HepG2 (cell line): ENCODE data around the gene CCER1. TPM values are rescaled to one million over a fixed set of nuclear protein-coding genes. Genes with fewer than 3 reads are reported as not detected.

ENCODE experiments used
- ATAC-seq: fragments of 200-7000 bp; cut with Tn5 transposase; 3 replicates; pipeline ENCODE4 v1.9.1; 2020; ENCODE audit warnings: mild to moderate bottlenecking, moderate library complexity
- BruUV-seq: library from RNA; stranded (reverse); fragments of 400-500 nt; replicated peaks from 2 replicates; lab custom pipeline; 2021; lab: Mats Ljungman, UMichigan
- CTCF ChIA-PET: fragments of 300-600 bp; formaldehyde crosslinking; extraction: SDS; loops from one replicate; lab custom pipeline; 2021; ENCODE audit warnings: low total read pairs, inconsistent platforms, low intra/inter-chr PET ratio; lab: Yijun Ruan, JAX
- POLR2A ChIA-PET: fragments of 350-600 bp; sonication (Branson Sonifier 250); formaldehyde crosslinking; loops from one replicate; lab custom pipeline; 2020; ENCODE audit warnings: antibody characterized with exemption, inconsistent platforms; lab: Yijun Ruan, JAX
- DNase-seq: peaks from one replicate; pipeline ENCODE4 v3.0.0-alpha.2; 2015; ENCODE audit warnings: low spot score
- FAIRE-seq: peaks from 3 replicates; lab custom pipeline; 2011; peaks lifted over from hg19 to GRCh38; lab: Jason Lieb, UNC
- H2AFZ ChIP-seq: one replicate; pipeline ENCODE4 v1.6.1; 2011; ENCODE audit warnings: low read length, inconsistent platforms
- H3K27ac ChIP-seq: fragments of 300-600 bp; 3 replicates; pipeline ENCODE4 v1.8.0; 2011; ENCODE audit warnings: mixed run types, mild to moderate bottlenecking, mixed read lengths, low read length, inconsistent platforms; ENCODE audit not compliant: insufficient read depth; ENCODE audit errors: extremely low read length
- H3K27me3 ChIP-seq, 2 experiments: fragments of 200-600 bp in 1 of 2; 2 replicates in 1 of 2; 3 replicates in 1 of 2; pipeline versions ENCODE4 v1.6.0 to v1.8.0; 2011; ENCODE audit warnings: low read length in 2 of 2, mild to moderate bottlenecking in 2 of 2, moderate library complexity in 2 of 2, inconsistent platforms in 1 of 2; ENCODE audit not compliant: insufficient read depth in 2 of 2, control insufficient read depth in 1 of 2
- H3K36me3 ChIP-seq, 2 experiments: fragments of 200-600 bp in 1 of 2; replicated peaks in 1 of 2; 2 replicates in 1 of 2; 3 replicates in 1 of 2; pipeline versions ENCODE4 v1.5.1 to v1.8.0; 2011; ENCODE audit warnings: low read length in 2 of 2, inconsistent platforms in 1 of 2; ENCODE audit not compliant: insufficient read depth in 2 of 2, control insufficient read depth in 1 of 2
- H3K4me1 ChIP-seq: 2 replicates; pipeline ENCODE4 v1.5.1; 2012; ENCODE audit warnings: low read length, inconsistent platforms; ENCODE audit not compliant: insufficient read depth
- H3K4me2 ChIP-seq: 2 replicates; pipeline ENCODE4 v1.6.0; 2011; ENCODE audit warnings: low read depth, low read length, inconsistent platforms
- H3K4me3 ChIP-seq, 3 experiments: fragments of 200-600 bp in 1 of 3; sonication (generic), shearing (Covaris generic) in 1 of 3; replicated peaks in 1 of 3; 2 replicates each; pipeline ENCODE4 v1.5.1; 2011 to 2016; ENCODE audit warnings: low read length in 3 of 3, inconsistent platforms in 2 of 3, low read depth in 2 of 3, mild to moderate bottlenecking in 2 of 3, control low read depth in 1 of 3, mixed read lengths in 1 of 3; ENCODE audit not compliant: insufficient read depth in 1 of 3
- H3K79me2 ChIP-seq: one replicate; pipeline ENCODE4 v1.6.1; 2011; ENCODE audit warnings: low read length, inconsistent platforms; ENCODE audit not compliant: insufficient read depth
- H3K9ac ChIP-seq: 2 replicates; pipeline ENCODE4 v1.6.0; 2011; ENCODE audit warnings: mild to moderate bottlenecking, low read depth, low read length, inconsistent platforms; ENCODE audit not compliant: insufficient read depth
- H3K9me3 ChIP-seq: 2 replicates; pipeline ENCODE4 v1.5.1; 2012; ENCODE audit warnings: mild to moderate bottlenecking, low read length
- H4K20me1 ChIP-seq: 2 replicates; pipeline ENCODE4 v1.6.0; 2011; ENCODE audit warnings: inconsistent platforms, mild to moderate bottlenecking, low read length, moderate library complexity; ENCODE audit not compliant: insufficient read depth
- AGO2 ChIP-seq: fragments of 200-400 bp; formaldehyde crosslinking; optimal IDR thresholded peaks from 2 replicates; pipeline ENCODE3; 2017; ENCODE audit warnings: mild to moderate bottlenecking, low read depth, low read length, moderate library complexity
- GLI4 ChIP-seq: sonication (generic); formaldehyde crosslinking; IDR thresholded peaks from 2 replicates; pipeline ENCODE4 v1.5.1; 2020; ENCODE audit warnings: missing genetic modification reagents, mild to moderate bottlenecking, moderate library complexity, borderline replicate concordance
- GMEB1 ChIP-seq: sonication (generic); formaldehyde crosslinking; IDR thresholded peaks from 2 replicates; pipeline ENCODE4 v1.5.1; 2020; ENCODE audit warnings: missing genetic modification reagents, mild to moderate bottlenecking, borderline replicate concordance
- GZF1 ChIP-seq: sonication (generic); formaldehyde crosslinking; IDR thresholded peaks from 2 replicates; pipeline ENCODE4 v1.5.1; 2020; ENCODE audit warnings: mild to moderate bottlenecking, missing genetic modification reagents
- KLF16 ChIP-seq, 2 experiments: sonication (generic) in 1 of 2; formaldehyde crosslinking in 1 of 2; IDR thresholded peaks; 2 replicates each; pipeline versions ENCODE4 v1.6.1 to v1.8.0; 2016 to 2023; ENCODE audit warnings: missing genetic modification reagents in 2 of 2, missing compliant biosample characterization in 1 of 2
- REST ChIP-seq, 2 experiments: IDR thresholded peaks; 2 replicates each; pipeline ENCODE4 v1.6.1; 2011 to 2012; ENCODE audit warnings: low read length in 2 of 2, borderline replicate concordance in 1 of 2, low read depth in 1 of 2, mild to moderate bottlenecking in 1 of 2, moderate library complexity in 1 of 2
- WGBS: methylation state at CpG from one replicate; pipeline ENCODE4 v1.1.6; 2017; ENCODE audit warnings: low lambda C conversion rate; 5-methylcytosine and 5-hydroxymethylcytosine counted together
- in situ Hi-C: cut with HindIII; loops from 2 replicates; pipeline ENCODE4 v1.10.0; 2017; ENCODE audit warnings: low pct_unique_long_range_greater_than_20kb; ENCODE audit not compliant: extremely low pct_ligation_motif_present
- intact Hi-C: fragments of 100-400 bp; cut with micrococcal nuclease; formaldehyde crosslinking; loops from one replicate; pipeline ENCODE4 v1.10.0; 2022; ENCODE audit not compliant: unreplicated experiment
- polyA plus RNA-seq, 8 experiments: library from polyadenylated mRNA; depleted of rRNA in 3 of 8; stranded (reverse) in 7 of 8; unstranded in 1 of 8; fragments of >200 nt; fragmentation: Illumina TruSeq in 4 of 8; extraction: Trizol in 4 of 8; gene quantifications; 2 replicates each; pipeline versions ENCODE4 v1.2.1 to v1.2.3, GENCODE V29; 2011 to 2016; ENCODE audit warnings: low read depth in 4 of 8, missing spikeins in 1 of 8, mixed read lengths in 1 of 8; ENCODE audit not compliant: insufficient read depth in 1 of 8
- total RNA-seq, 5 experiments: library from RNA; depleted of rRNA; stranded (reverse); fragments of >200 nt; fragmentation: Illumina TruSeq; extraction: Trizol; gene quantifications; 2 replicates each; pipeline ENCODE4 v1.2.3, GENCODE V29; 2016; ENCODE audit warnings: low read depth in 1 of 5

CCER1 gene
- total and polyA plus RNA-seq, 2 of the 13 experiments (the other 11 are each of a cell fraction or from before 2014, with no cell fraction given) = not detected

GRCh38 chr12:90921536-90921935, 33.4 kb downstream of the CCER1 start (continued):
- no peak for TF ChIP-seq KLF16 (CRISPR knock-in tag; IDR thresholded peaks at IDR 0.05)

- 55% methylated on average over 1 of the region's 1 CpG for WGBS
These were observed 34.8 kb downstream of the CCER1 start for GRCh38 chr12:90920222-90920621.

More at GRCh38 chr12:90920222-90920621, 34.8 kb downstream of the CCER1 start:
- no TSS peak for BruUV-seq
- no peak for FAIRE-seq
- Histone ChIP-seq H2AFZ (no peak overlapping the region), H3K27ac (no peak overlapping the region), H3K27me3 (no peaks in the 10 kb centered on the region; a peak in 1 of 5 replicates), H3K4me1 (no peaks in the 10 kb centered on the region), H3K9ac (no peak overlapping the region), H3K9me3 (no peaks in the 10 kb centered on the region), H3K79me2 (no peaks in the 10 kb centered on the region), H4K20me1 (no peaks in the 10 kb centered on the region), H3K4me3 (no peak overlapping the region), H3K36me3 (no peaks in the 10 kb centered on the region), H3K4me2 (no peak overlapping the region)
- CTCF ChIA-PET = no interaction called here
- POLR2A ChIA-PET = no interaction called here
- ATAC-seq = no peak
- in situ Hi-C loops (no loop called here), intact Hi-C loops (no loop called here)
- TF ChIP-seq GZF1 (CRISPR knock-in tag) = no peak
- TF ChIP-seq AGO2 = no peak
- no peak for TF ChIP-seq GLI4
- TF ChIP-seq REST (IDR thresholded peaks at IDR 0.05; ENCODE audit: borderline replicate concordance in 1 of 2, low read depth in 1 of 2, low read length in 2 of 2) = no peak
- no peak for TF ChIP-seq GMEB1 (CRISPR knock-in tag)
- DNase-seq = no peak
